Measurements from ENCODE around the gene PSMA5. TPM values are rescaled to one million over a fixed set of nuclear protein-coding genes. Genes with fewer than 3 reads are reported as not detected.

PSMA5 gene
- total and polyA plus RNA-seq, 2 of the 4 experiments (the other 2 are of a cell fraction), result 75.5 to 107 TPM

GRCh38 chr1:109397581-109398342 lies 28.5 kb downstream of the PSMA5 start, which contains the start of gene SORT1:
TSS of gene SORT1 (minus strand) at chr1:109397918. CDS start at chr1:109397892, 26 bp downstream.
- Histone ChIP-seq H3K36me3 (ENCODE audit: control insufficient read depth, insufficient read depth, low read length) (peaks cover 3% of the 10 kb centered on the region), H3K4me1 (ENCODE audit: control insufficient read depth, insufficient read depth, low read length) (peaks cover 12% of the 10 kb centered on the region), H3K9me1 (ENCODE audit: insufficient read depth, low read length) (peaks cover 10% of the 10 kb centered on the region), H3K79me1 (ENCODE audit: low read depth in 1 of 2, low read length in 2 of 2) (peaks cover 3 to 37% of the 10 kb centered on the region in 2 experiments), H4K5ac (ENCODE audit: low read depth, low read length) (peak within 1 kb of the TSS; percentile 58), H3K4me2 (ENCODE audit: low read depth, low read length) (peak within 1 kb of the TSS; percentile 84), H3K56ac (ENCODE audit: extremely low read depth, insufficient read depth, low read length) (peak within 1 kb of the TSS; percentile 45; the same call in 1 of the 2 replicates), H3K23ac (ENCODE audit: low read depth, low read length) (peak within 1 kb of the TSS; percentile 73), H3K9ac (ENCODE audit: low read depth, low read length) (peak within 1 kb of the TSS; percentile 82), H3K14ac (replicated peaks; ENCODE audit: low read depth, low read length) (peak within 1 kb of the TSS; percentile 67), H2BK15ac (ENCODE audit: low read depth, low read length) (peak within 1 kb of the TSS; percentile 19; the same call in 1 of the 3 replicates), H3K4ac (ENCODE audit: low read depth, low read length) (peak within 1 kb of the TSS; percentile 65), H2AK5ac (ENCODE audit: low read depth, low read length) (peak within 1 kb of the TSS; percentile 48; the same call in 1 of the 2 replicates), H2BK120ac (ENCODE audit: low read depth, low read length) (peak within 1 kb of the TSS; percentile 60), H3K27ac (ENCODE audit: insufficient read depth, low read length) (peak within 1 kb of the TSS; percentile 74), H2AK9ac (replicated peaks; ENCODE audit: low read depth, low read length, poor library complexity) (peak within 1 kb of the TSS; percentile 76), H3K4me3 (ENCODE audit: insufficient read depth, low read depth, low read length) (peak within 1 kb of the TSS; percentile 78), H4K8ac (ENCODE audit: low read depth in 2 of 2, low read length in 2 of 2) (peak within 1 kb of the TSS; percentile 61 to 72; a peak in 3 of 4 replicates), H3K27me3 (ENCODE audit: control insufficient read depth, insufficient read depth, low read length) (no peaks in the 10 kb centered on the region), H3K9me3 (ENCODE audit: control insufficient read depth, insufficient read depth, low read length) (no peaks in the 10 kb centered on the region), H4K20me1 (ENCODE audit: insufficient read depth, low read length) (peaks cover 4% of the 10 kb centered on the region; the same call in 1 of the 2 replicates), H2BK20ac (ENCODE audit: low read depth, low read length) (peak within 1 kb of the TSS; percentile 54), H4K91ac (ENCODE audit: insufficient read depth, low read depth, low read length) (peak within 1 kb of the TSS; percentile 50), H2BK5ac (ENCODE audit: low read depth, low read length, poor library complexity, severe bottlenecking) (peak within 1 kb of the TSS; percentile 72), H2AFZ (replicated peaks; ENCODE audit: low read length, poor library complexity) (peak within 1 kb of the TSS; percentile 94), H3K18ac (ENCODE audit: low read depth, low read length) (peak within 1 kb of the TSS; percentile 14)
- intact Hi-C loops (cut with micrococcal nuclease), result loop anchor here (1.0 to 5.0 kb wide), 3 partner anchors 51 to 285 kb away; a partner anchor contains a TSS
- peak; percentile 83 for DNase-seq
- 1% methylated on average over 51 of the region's 98 CpGs; no CpG with 5 or more reads in 1 of the 2 experiments for WGBS, 2 experiments (ENCODE audit: extremely low coverage in 2 of 2, insufficient read length in 1 of 2)
- peak; percentile 96 for ATAC-seq (ENCODE audit: low read depth)
- ChIA-PET CTCF (interaction anchor here (0.5 to 1.3 kb wide), 8 partner anchors 115 to 199 kb away, joined by 3 to 7 read pairs (median 3); partner anchors contain the start of gene PSRC1), POLR2A (ENCODE audit: unreplicated experiment) (interaction anchor here (0.6 kb wide), 1 partner anchor 161 kb away, joined by 4 read pairs; no protein-coding TSS in a partner anchor)
- dilution Hi-C loops (cut with HindIII; ENCODE audit: low sequenced_read_pairs, unreplicated experiment), result no loop called here
- in situ Hi-C loops (cut with MboI; ENCODE audit: low sequenced_read_pairs), result loop anchor here (5.0 kb wide), 1 partner anchor 120 kb away; no protein-coding TSS in a partner anchor
- BruUV-seq (replicated peaks), result no TSS peak
- TF ChIP-seq CEBPB (IDR thresholded peaks at IDR 0.05; ENCODE audit: low read depth, low read length) (no peak), USF2 (IDR thresholded peaks at IDR 0.05; ENCODE audit: low read depth, low read length) (no peak), SMC3 (IDR thresholded peaks at IDR 0.05; ENCODE audit: low read depth, low read length) (0 out of 2 replicates have a peak, but pooled peaks have one; percentile 9), MAZ (IDR thresholded peaks at IDR 0.05; ENCODE audit: borderline replicate concordance, low read depth, low read length) (peak; percentile 72; the same call in 1 of the 2 replicates), MXI1 (IDR thresholded peaks at IDR 0.05; ENCODE audit: borderline replicate concordance, low read depth, low read length) (peak; percentile 40; the same call in 1 of the 2 replicates), NFE2L2 (IDR thresholded peaks at IDR 0.05; ENCODE audit: low read depth, low read length) (no peak), CTCF (conservative IDR thresholded peaks at IDR 0.05; ENCODE audit: low read depth, low read length) (no peak), FOS (IDR thresholded peaks at IDR 0.05; ENCODE audit: low read depth, low read length) (peak; percentile 67; the same call in 1 of the 2 replicates), RFX5 (IDR thresholded peaks at IDR 0.05; ENCODE audit: low read depth, low read length) (no peak), MAFK (IDR thresholded peaks at IDR 0.05; ENCODE audit: low read depth, low read length) (no peak), CHD1 (IDR thresholded peaks at IDR 0.05; ENCODE audit: low read depth, low read length) (no peak), POLR2A (IDR thresholded peaks at IDR 0.05; ENCODE audit: low read depth, low read length) (0 out of 2 replicates have a peak, but pooled peaks have one; percentile 30), RAD21 (IDR thresholded peaks at IDR 0.05; ENCODE audit: low read length) (no peak), BHLHE40 (IDR thresholded peaks at IDR 0.05; ENCODE audit: low read depth, low read length) (no peak), RCOR1 (IDR thresholded peaks at IDR 0.05; ENCODE audit: insufficient replicate concordance, low read length) (peak; percentile 62)
